ENCODE results near the gene CCNY.

GRCh38 chr10:35504132-35504531 lies 167.8 kb downstream of the CCNY start:
- TF ChIP-seq, protein P1, sequence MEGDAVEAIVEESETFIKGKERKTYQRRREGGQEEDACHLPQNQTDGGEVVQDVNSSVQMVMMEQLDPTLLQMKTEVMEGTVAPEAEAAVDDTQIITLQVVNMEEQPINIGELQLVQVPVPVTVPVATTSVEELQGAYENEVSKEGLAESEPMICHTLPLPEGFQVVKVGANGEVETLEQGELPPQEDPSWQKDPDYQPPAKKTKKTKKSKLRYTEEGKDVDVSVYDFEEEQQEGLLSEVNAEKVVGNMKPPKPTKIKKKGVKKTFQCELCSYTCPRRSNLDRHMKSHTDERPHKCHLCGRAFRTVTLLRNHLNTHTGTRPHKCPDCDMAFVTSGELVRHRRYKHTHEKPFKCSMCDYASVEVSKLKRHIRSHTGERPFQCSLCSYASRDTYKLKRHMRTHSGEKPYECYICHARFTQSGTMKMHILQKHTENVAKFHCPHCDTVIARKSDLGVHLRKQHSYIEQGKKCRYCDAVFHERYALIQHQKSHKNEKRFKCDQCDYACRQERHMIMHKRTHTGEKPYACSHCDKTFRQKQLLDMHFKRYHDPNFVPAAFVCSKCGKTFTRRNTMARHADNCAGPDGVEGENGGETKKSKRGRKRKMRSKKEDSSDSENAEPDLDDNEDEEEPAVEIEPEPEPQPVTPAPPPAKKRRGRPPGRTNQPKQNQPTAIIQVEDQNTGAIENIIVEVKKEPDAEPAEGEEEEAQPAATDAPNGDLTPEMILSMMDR (IDR thresholded peaks at IDR 0.05) = no peak
- TF ChIP-seq POLR2A (IDR thresholded peaks at IDR 0.05) = no peak
